AG08395 (cell line): ENCODE data around the gene TGFBI.

ENCODE experiments used
- DNase-seq: peaks from one replicate; pipeline ENCODE4 v3.0.0; 2012; ENCODE audit warnings: mixed read lengths, low spot score

The TGFBI gene

DNA sequence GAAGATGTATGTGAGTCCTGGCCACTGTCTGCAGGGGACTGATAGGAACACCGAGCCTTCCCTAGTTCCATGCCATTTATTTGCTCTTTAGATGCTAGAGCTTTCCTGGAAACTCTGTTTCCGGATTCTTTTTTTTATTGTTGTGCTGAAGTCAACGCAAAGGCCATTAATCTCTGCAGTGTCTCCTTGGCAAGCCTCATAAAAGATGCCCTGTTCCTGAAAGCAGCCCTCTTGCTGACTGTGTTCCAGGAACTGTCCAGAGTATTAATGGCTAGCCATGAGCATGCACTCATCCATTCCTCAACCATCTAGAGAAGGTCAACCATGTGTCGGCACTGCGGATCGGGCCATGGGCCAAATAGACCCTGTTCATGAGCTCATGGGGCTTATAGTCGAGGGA, 61.0 kb downstream of the TGFBI start:
- no peak for DNase-seq

DNA sequence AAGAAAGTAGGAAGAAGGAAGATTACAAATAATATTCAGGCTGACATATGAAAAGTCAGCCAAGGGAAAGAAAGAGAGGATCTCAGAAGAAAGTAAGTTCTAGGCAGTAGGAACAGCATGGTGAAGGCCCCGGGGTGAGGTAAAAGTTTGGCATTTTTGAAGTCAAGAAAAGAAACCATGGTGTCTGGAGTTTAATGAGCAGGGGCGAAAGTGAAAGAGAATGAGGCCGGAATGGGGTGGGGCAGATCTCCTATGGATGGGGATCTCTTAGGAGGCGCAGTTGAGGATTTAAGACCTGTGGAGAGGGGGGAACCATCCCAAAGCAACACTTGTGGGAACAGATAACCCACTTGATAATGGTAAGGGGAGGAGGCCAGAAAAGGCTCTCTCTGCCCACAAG, 61.5 kb downstream of the TGFBI start:
- DNase-seq: no peak

DNA sequence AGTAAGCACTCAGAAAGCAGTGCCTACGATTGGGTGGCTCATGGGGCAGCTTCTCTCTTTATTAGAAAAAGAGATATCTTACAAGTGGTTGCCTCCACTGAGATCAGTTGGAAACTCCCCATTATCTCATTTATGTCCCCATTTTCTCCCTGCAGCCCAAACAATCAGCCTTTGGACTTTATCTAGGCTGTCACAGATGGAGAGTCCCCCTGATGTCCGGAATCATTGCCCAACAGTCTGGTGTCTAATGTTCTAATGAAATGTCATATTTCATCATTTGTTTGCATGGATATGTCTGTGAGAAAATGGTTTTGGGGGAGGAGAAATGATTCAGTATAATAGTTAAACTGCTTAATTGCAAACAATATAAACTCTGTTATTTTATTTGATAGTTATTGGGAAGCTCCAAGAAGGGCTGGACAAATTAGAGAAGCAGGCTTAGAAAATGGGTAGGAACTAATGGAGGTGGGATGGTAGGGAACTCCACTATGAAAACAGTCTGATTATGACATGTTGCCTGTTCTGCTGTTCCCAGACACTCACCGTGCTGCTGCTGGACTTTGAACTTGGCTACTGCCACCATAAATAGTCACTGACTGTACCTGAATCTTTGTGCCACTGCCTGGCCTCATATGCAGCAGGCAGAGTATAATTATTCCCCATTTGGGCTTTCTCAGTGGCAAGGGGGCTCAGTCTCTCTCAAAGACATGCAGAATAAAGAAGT, 65.6 kb downstream of the TGFBI start:
- DNase-seq: no peak

DNA sequence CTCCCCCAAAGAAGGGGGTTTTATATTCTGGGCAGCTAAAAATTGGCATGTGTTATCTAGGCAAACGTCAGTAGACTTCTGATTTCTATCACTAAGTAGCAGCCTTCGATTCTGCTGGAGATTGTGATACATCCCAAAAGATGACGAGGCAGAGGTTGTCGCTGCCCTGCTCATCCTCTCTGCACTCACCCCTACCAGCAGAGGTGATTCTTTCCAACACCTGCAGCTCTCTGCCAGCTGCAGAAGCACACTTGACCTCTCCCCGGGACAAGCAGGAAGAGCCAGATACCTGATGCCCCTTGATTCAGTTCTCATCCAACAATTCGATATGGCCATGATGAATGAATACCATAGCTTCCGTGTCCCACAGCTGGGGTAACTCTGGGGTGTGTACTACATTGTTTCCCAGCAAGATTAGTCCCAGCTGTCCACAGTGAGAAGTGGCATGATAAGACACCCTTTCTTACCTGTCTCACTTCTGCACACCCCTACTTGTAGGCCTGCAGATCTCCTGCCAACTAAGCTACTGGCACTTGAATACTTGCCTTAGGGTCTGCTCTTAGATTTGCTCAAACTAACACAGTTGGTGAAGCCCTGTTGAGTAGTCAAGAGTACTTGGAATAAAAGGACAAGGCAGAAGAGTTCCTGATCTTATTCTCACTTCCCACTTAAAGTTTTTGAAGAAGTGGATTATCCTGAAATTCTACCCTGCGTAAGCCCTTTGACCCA, 66.3 kb downstream of the TGFBI start:
- no peak for DNase-seq

DNA sequence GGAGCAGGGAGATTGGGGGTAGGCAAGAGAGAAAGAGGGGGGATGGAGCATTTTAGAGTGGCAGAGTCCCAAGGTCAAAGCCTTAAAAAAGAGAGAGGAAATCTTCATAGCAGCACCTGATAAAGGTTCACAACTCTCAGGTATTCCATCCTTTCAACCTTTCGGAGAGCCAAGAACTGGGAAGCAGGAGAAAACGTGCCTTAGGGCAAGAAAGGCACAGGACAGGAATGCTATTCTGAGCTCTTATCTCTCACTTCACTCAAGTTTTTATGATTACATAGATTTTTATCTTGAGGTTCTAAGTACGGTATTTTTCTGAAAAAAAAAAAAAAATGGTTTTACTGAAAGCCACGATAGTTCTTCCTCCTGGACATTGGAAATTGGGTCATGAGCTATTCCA, 69.4 kb downstream of the TGFBI start:
- DNase-seq: no peak

DNA sequence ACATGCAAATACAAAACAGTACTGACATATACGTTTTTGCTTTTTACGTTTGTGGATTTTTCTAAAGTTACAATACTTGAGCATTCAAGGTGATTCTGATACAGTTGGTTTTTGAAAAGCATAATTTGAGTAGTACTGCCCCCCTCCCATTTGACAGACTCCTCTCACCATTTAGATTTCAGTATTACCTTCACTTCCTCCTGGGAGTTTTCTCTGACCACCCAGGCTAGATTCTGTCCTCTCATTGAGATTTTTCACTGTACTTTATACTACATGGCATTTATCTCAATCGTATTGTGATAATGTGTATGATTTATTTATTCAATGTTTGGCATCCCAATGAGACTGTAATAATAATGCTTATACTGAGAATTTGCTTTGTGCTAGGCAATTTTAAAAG, 71.1 kb downstream of the TGFBI start:
- DNase-seq: no peak

DNA sequence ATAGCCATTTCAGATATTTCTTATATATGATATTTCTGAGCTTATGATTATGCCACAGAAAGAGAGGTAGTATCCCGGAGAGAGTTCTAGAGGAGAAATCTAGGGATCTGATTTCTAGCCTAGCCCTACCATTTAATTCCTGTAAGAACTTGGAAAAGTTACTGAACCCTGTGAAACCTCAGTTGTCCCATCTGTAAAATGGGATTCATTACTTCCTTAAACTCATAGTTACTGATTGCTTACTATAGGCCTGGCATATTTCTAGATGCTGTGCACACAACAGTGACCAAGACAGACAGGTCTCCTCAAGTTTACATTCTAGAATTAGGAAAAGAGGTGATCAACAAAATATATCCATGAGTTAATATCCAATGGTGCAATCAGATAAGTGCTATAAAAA, 73.1 kb downstream of the TGFBI start:
- DNase-seq: no peak

DNA sequence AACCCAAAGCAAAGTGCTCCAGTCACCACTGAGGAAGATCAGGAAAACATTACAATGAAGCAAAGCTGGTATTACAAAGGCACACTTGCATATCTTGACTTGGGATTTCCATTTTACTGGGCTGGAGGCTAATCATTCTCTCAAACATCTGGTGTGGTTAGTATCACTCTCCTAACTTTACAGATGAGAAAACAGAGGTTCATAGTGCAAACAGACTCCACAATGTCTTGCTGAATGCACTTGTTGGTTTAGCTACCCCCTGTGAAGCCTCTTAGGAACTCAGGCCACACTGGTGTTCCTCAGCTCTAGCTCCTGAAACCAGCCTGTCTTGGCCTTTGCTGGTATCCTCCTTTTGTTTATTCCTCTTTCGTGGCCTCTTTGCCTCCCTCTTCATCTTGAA, 74.3 kb downstream of the TGFBI start:
- no peak for DNase-seq

DNA sequence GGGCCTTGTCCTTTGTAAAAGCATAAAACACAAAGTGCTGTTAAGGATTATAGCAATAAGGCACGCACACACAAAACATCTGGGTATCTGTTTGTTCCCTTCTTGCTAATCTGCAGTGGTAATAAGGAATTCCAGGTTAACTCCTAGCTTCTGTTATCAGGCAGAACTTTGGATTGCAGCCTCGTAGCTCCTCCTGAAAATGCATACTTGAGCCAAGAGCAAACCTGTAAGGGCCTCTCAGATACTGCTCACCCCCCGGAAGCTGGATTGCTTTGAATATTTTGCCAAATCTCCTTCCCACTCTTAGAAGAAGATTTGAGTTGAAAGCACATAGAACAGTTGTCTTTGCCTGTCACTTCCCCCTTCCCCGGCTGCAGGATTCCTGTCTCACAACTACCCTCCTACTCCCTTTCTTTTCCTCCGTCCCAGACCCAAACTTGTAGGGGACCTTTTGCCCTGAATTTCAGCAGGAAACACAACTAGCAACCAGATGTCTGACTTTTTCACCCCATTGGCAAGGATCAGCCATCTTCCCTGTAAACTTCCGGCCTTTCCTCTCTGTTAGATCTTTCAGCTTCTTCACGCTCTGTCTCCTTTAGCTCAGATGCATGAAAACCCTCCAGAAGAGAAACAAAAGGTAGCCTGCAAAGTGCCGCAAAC, 75.6 kb downstream of the TGFBI start:
- no peak for DNase-seq

DNA sequence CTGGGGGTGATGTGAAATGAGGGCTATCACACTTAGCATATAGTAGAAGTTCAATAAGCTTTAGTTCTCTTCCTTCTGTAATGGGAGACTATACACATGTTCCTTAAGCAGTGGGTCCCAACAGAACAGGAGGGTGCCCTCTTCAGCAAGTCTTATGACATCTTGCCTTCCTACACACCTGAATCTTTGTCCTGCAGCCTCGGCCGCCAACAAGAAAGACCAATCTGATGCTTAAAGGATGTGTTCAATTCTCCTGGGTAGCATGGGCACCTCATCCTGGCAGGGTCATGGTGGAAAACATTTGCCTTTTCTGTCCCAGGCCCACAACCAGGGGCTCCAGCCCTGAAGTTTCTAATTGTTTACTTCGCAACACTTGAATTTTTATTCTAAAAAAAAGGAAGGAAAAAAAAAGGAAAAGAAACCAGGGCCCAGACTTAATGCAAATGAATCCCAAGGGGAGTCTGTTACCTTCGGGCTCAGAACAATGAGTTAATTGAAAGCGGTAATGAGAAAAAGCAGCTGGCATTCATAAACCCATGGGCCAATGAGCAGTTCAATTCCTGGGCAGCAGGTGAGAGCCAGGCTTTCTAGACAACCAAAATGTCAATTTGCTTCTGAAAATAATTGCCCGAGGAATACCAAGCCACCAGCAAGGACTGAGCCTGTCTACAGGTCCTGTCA, 77.7 kb downstream of the TGFBI start:
- DNase-seq: no peak

DNA sequence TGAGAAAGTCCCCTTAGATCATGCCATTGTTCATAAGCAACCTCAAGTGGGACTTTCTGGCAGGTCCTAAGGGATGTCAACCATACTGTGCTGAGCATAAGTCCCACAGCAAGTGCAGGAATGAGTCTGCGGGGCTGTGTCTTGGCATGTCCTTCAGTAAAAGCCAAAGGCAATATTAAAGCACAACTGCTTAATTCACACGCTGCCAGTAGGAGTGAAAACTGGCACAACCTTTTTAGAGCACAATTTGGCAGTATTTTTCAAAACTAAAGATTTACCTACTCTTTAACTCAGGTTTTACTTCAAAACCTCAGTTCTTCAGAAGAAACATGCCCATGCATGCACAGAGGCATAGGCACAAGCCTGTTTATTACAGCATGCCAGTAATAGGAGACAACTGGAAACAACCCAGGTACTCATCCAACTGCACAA, 79.4 kb downstream of the TGFBI start:
- DNase-seq: no peak

DNA sequence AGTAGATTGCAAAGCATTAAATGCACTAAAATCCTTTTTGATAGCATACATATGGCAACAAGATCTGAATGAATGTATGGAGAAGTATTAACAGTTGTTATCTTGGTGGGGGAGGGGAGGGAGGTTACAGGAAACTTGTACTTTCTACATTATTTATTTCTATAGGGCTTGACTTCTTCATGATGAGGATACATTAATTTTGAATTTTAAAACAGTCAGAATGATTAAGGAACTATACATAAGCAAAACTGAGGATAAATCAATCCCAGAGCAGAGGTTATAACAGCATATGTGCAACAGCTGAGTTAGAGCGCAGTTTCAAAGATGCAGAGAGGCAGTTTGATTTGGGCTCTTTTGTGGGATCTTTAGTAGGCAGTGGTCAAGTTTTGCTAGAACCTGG, 80.0 kb downstream of the TGFBI start:
- no peak for DNase-seq

DNA sequence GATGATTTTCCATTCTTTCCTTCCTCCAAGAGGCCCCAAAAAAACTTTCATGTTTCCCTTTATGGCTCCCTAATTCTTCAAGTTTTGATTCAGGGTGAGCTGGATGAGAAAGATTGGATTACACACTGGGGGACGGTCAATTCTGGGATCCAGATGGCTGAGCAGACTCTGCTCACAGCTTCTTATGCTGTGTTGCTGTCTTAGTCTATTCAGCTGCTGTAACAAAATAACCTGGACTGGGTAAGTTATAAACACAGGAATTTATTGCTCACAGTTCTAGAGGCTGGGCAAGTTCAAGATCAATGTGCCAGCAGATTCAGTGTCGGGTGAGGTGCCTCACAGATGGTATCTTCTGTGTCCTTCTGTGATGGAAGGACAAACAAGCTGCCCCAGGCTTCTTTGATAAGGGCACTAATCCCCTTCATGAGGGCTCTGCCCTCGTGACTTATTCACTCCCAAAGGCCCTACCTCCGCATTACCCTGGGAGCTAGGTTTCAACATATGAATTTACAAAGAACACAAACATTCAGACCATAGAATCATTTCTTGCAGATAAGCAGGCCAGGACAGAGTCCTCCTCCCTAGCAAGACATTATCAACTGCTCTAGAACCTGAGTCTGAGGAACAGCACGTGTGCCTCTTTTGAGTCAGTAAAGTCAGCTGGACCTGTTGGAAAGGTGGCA, 80.8 kb downstream of the TGFBI start:
- no peak for DNase-seq
